ENCODE data around the gene SMC4.

DNA sequence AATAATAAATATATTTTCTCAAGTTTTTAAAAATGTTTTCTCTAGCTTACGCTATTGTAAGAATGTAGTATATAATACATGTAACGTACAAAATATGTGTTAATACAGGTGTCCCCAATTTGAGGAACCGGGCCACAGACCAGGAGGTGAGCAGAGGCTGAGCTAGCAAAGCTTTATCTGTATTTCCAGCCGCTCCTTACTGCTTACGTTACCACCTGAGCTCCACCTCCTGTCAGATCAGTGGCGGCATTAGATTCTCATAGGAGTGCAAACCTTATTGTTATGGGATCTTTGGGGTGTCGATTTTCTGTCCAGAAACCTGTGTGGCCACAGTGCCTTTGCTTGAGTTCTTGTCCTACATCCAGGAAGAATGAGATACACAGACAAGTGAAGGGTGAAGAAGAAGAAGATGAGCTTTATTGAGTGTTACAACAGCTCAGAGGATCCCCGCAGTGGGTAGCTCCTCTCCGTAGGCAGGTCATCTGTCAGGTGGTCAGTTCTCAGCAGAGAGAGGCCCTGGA, 60.1 kb downstream of the SMC4 start:
- TF ChIP-seq CTCF (IDR thresholded peaks at IDR 0.05) = no peak
- no peak for TF ChIP-seq POLR2A (IDR thresholded peaks at IDR 0.05)
